Astrocyte (in vitro differentiated cells and primary cell): Measurements from ENCODE around the gene RIIAD1.

Experiments
- EZH2 ChIP-seq: IDR thresholded peaks from 2 replicates; pipeline ENCODE4 v1.6.1; 2012; ENCODE audit warnings: mild to moderate bottlenecking, low read length, inconsistent platforms; ENCODE audit not compliant: insufficient read depth
- TF ChIP-seq, protein P1 (sequence below): IDR thresholded peaks from 2 replicates; pipeline ENCODE4 v1.5.1; 2011; ENCODE audit warnings: low read depth, mild to moderate bottlenecking, inconsistent platforms, low read length, moderate library complexity; ENCODE audit not compliant: insufficient read depth

DNA sequence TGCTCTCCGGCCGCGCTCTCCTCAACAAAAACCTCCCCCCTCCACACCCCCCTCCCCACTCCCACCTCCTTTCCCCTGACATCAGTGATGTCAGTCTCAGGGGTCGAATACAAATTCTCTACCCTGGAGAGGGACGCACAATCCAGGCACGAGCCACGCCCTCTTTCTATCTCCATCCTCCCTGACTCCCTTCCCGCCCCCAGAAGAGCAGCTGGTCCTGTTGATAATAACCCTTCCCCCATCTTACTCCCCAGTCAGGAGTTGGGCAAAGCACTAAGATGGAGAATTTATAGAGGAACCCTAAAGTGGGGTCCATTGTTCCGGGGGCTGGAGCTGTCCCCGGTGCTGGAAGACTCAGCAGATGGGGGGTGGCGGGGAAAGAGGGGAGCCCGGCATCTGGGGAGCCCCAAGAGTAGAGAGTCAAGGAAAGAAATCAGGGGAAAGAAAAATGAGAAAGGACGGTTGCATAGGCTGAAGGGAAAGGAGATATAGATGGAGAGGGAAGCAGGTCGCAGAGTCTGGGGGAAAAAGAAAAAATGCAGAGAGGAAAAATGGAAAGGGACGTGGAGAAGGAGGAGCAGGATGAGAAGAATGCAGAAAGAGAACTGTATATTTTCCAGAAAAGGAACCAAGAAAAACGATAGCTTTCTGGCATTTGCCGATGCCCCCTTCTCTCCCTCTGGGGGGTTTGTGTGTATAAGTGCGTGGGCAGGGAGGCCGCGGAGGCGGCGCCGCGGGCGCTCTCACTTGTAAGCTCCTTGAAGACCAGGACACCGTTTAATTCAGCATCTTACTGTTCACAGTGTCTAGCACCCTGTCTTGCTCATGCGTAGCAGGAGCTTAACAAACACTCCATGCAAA lies 4.3 kb upstream of the RIIAD1 start, which contains the start of gene CELF3:
- TF ChIP-seq, protein P1, sequence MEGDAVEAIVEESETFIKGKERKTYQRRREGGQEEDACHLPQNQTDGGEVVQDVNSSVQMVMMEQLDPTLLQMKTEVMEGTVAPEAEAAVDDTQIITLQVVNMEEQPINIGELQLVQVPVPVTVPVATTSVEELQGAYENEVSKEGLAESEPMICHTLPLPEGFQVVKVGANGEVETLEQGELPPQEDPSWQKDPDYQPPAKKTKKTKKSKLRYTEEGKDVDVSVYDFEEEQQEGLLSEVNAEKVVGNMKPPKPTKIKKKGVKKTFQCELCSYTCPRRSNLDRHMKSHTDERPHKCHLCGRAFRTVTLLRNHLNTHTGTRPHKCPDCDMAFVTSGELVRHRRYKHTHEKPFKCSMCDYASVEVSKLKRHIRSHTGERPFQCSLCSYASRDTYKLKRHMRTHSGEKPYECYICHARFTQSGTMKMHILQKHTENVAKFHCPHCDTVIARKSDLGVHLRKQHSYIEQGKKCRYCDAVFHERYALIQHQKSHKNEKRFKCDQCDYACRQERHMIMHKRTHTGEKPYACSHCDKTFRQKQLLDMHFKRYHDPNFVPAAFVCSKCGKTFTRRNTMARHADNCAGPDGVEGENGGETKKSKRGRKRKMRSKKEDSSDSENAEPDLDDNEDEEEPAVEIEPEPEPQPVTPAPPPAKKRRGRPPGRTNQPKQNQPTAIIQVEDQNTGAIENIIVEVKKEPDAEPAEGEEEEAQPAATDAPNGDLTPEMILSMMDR = no peak
- no peak for TF ChIP-seq EZH2
